ENCODE data around the gene IL13RA1. TPM values are rescaled to one million over a fixed set of nuclear protein-coding genes. Genes with fewer than 3 reads are reported as not detected.

IL13RA1 gene
- total RNA-seq, 2 donors from 2014 or later, result 24.7 to 46.4 TPM

- TF ChIP-seq POLR2AphosphoS5 (IDR thresholded peaks at IDR 0.05) (peak; percentile 65), POLR2A (IDR thresholded peaks at IDR 0.05) (no peak)
- TF ChIP-seq, protein P1, sequence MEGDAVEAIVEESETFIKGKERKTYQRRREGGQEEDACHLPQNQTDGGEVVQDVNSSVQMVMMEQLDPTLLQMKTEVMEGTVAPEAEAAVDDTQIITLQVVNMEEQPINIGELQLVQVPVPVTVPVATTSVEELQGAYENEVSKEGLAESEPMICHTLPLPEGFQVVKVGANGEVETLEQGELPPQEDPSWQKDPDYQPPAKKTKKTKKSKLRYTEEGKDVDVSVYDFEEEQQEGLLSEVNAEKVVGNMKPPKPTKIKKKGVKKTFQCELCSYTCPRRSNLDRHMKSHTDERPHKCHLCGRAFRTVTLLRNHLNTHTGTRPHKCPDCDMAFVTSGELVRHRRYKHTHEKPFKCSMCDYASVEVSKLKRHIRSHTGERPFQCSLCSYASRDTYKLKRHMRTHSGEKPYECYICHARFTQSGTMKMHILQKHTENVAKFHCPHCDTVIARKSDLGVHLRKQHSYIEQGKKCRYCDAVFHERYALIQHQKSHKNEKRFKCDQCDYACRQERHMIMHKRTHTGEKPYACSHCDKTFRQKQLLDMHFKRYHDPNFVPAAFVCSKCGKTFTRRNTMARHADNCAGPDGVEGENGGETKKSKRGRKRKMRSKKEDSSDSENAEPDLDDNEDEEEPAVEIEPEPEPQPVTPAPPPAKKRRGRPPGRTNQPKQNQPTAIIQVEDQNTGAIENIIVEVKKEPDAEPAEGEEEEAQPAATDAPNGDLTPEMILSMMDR (IDR thresholded peaks at IDR 0.05), result no peak
- peak; percentile 59 for DNase-seq (ENCODE audit: low spot score)
- WGBS, result 37% methylated on average over 5 of the region's 5 CpGs
These were observed 46.4 kb downstream of the IL13RA1 start for GRCh38 chrX:118773782-118774181.

DNA sequence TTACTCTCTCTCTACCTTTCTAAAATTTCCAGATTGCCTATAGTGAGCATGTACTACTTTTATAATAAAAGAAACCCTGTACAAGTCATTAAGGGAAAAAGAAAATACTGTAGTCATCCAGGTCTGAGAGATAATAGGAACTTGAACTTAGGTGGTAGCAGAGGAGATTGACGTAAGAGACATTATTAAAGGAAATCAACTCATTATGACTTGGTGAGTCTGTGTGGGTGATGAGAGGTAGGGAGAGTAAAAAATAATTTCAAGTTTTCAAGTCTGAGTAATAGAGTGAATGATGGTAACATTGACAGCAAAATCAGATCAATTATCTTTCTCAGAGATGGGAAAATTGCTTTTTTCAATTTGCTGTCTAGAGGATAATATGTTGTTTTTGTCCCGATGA lies 52.2 kb downstream of the IL13RA1 start:
- intact Hi-C loops (cut with DNase I), result no loop called here
- 93% methylated on average over 2 of the region's 2 CpGs for WGBS
- no peak overlapping the region for H3K27ac ChIP-seq

More at GRCh38 chrX:118773782-118774181, 46.4 kb downstream of the IL13RA1 start:
- Histone ChIP-seq H3K4me1 (replicated peaks) (no peaks in the 10 kb centered on the region), H3K27me3 (replicated peaks; ENCODE audit: insufficient read depth) (no peaks in the 10 kb centered on the region), H3K4me3 (no peak overlapping the region), H3K27ac (no peak overlapping the region), H3K36me3 (no peaks in the 10 kb centered on the region), H3K9me3 (no peaks in the 10 kb centered on the region)
- intact Hi-C loops (cut with DNase I), result no loop called here

DNA sequence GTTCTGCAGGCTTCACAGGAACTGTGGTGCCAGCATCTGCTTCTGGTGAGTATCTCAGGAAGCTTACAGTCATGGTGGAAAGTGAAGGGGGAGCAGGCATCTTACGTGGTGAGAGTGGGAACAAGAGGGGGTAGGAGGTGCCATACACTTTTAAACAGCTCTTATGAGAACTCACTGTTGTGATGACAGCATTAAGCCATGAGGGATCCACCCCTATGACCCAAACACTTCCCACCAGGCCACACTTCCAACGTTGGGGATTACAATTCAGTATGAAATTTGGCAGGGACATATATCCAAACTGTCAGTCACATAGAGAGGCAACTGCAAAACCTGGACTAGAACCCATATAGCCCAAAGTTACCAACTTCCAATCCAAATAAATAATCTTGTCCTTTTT lies 53.1 kb downstream of the IL13RA1 start:
- intact Hi-C loops (cut with DNase I), result no loop called here
- Histone ChIP-seq H3K36me3 (no peaks in the 10 kb centered on the region), H3K27me3 (replicated peaks; ENCODE audit: insufficient read depth) (no peaks in the 10 kb centered on the region), H3K4me1 (replicated peaks) (no peaks in the 10 kb centered on the region), H3K27ac (no peak overlapping the region), H3K9me3 (no peaks in the 10 kb centered on the region), H3K4me3 (no peak overlapping the region)
- 51% methylated on average over 2 of the region's 2 CpGs for WGBS
- DNase-seq (ENCODE audit: low spot score), result no peak
- TF ChIP-seq POLR2A (IDR thresholded peaks at IDR 0.05), result no peak
- TF ChIP-seq, protein P1 (IDR thresholded peaks at IDR 0.05), result no peak
- no peak for TF ChIP-seq POLR2AphosphoS5 (IDR thresholded peaks at IDR 0.05)

More for the DNA sequence above, 52.2 kb downstream of the IL13RA1 start:
- Histone ChIP-seq H3K27me3 (replicated peaks; ENCODE audit: insufficient read depth) (no peaks in the 10 kb centered on the region), H3K9me3 (no peaks in the 10 kb centered on the region), H3K4me1 (replicated peaks) (no peaks in the 10 kb centered on the region), H3K4me3 (no peak overlapping the region), H3K36me3 (no peaks in the 10 kb centered on the region)
- DNase-seq (ENCODE audit: low spot score), result no peak
- TF ChIP-seq POLR2AphosphoS5 (IDR thresholded peaks at IDR 0.05), result no peak
- no peak for TF ChIP-seq POLR2A (IDR thresholded peaks at IDR 0.05)
- TF ChIP-seq, protein P1 (IDR thresholded peaks at IDR 0.05), result no peak

DNA sequence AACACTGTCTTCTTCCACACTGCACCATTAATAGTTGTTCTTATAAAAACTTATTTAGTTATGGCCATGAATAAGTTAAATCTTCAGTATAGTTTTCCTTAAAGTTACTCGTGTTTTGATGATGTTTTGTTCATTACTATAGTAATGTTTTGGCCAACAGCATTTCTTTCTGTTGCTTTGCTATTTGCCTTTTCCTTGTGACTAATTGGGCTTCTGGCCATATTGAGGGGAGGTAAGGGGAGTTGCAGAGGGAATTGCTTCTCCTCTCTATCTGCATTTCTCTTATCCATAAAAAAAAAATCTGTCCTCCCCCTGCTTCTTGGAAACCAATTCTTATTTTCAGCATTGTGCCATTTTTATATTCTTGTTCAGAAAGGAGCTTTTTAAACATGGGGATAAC lies 53.5 kb downstream of the IL13RA1 start:
- no peak overlapping the region for H3K27ac ChIP-seq
- no peaks in the 10 kb centered on the region for H3K36me3 ChIP-seq
- no peaks in the 10 kb centered on the region for H3K27me3 ChIP-seq (replicated peaks; ENCODE audit: insufficient read depth)
- WGBS, result 7% methylated on average over 1 of the region's 1 CpG
- TF ChIP-seq POLR2A (IDR thresholded peaks at IDR 0.05), result no peak
- TF ChIP-seq, protein P1 (IDR thresholded peaks at IDR 0.05), result no peak
- no peak for TF ChIP-seq POLR2AphosphoS5 (IDR thresholded peaks at IDR 0.05)
- intact Hi-C loops (cut with DNase I), result no loop called here
- no peaks in the 10 kb centered on the region for H3K4me1 ChIP-seq (replicated peaks)
- no peak overlapping the region for H3K4me3 ChIP-seq
- H3K9me3 ChIP-seq, result no peaks in the 10 kb centered on the region
- no peak for DNase-seq (ENCODE audit: low spot score)

DNA sequence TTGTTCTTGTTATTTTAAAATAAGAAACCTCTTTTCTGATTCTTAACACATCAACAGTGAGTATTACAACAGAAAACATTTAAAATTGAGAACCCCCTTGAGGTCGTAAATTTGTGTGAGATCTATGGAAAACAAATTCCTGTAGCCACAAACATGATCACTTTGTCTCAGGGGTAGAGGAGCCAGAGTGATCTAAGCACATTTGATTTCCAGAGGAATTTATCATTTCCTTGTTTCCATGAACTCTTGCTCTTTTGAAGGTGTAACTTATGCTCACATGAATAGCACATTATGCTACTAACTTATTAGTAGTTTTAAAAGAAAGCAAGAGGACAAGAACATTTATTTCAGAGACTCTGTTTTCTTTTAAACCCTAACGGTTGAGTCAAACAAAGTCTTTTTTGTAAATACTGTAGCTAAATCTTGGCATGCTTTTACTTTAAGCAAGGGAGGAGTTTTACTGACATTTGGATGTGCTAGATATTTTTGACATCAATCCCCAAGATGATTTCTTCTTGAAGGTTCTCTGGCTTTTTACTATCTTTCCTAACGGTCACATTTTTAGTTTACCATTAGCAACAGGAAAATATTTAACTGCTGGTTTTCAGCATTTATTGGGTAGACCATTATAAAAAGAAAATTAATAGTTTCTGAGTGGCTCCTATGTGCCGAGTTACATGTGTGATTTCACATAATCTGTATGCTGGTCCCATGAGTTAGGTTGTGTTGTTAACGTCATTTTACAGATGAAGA lies 68.3 kb downstream of the IL13RA1 start:
- no peaks in the 10 kb centered on the region for H3K4me1 ChIP-seq (replicated peaks)
- H3K4me3 ChIP-seq, result no peak overlapping the region
- no peak overlapping the region for H3K27ac ChIP-seq
- H3K27me3 ChIP-seq (replicated peaks; ENCODE audit: insufficient read depth), result no peaks in the 10 kb centered on the region
- DNase-seq (ENCODE audit: low spot score), result no peak
- no peaks in the 10 kb centered on the region for H3K9me3 ChIP-seq
- 43% methylated on average over 5 of the region's 5 CpGs for WGBS
- intact Hi-C loops (cut with DNase I), result no loop called here
- TF ChIP-seq POLR2AphosphoS5 (IDR thresholded peaks at IDR 0.05) (no peak), POLR2A (IDR thresholded peaks at IDR 0.05) (no peak)
- TF ChIP-seq, protein P1 (IDR thresholded peaks at IDR 0.05), result no peak
- no peaks in the 10 kb centered on the region for H3K36me3 ChIP-seq

All from prostate gland (tissue), 2 donors.